Rectal smooth muscle tissue (tissue), 1 donor: ENCODE measurements around the gene FCHSD2.

Experiments
- H3K27ac ChIP-seq: one replicate; pipeline ENCODE4 v1.7.0; 2013; ENCODE audit warnings: low read depth, low read length, inconsistent platforms
- H3K27me3 ChIP-seq: one replicate; pipeline ENCODE4 v1.7.0; 2013; ENCODE audit warnings: low read length; ENCODE audit not compliant: control insufficient read depth, insufficient read depth
- H3K36me3 ChIP-seq: one replicate; pipeline ENCODE4 v1.7.0; 2013; ENCODE audit warnings: low read length; ENCODE audit not compliant: control insufficient read depth, insufficient read depth
- H3K4me1 ChIP-seq: one replicate; pipeline ENCODE4 v1.7.0; 2013; ENCODE audit warnings: low read length; ENCODE audit not compliant: control insufficient read depth, insufficient read depth
- H3K4me3 ChIP-seq: one replicate; pipeline ENCODE4 v1.7.0; 2013; ENCODE audit warnings: low read length
- H3K9ac ChIP-seq: one replicate; pipeline ENCODE4 v1.7.0; 2013; ENCODE audit warnings: low read length

The FCHSD2 gene

GRCh38 chr11:73142128-73142377 lies at the start of gene FCHSD2:
Gene FCHSD2, minus strand, starts transcription at chr11:73142318. Its CDS starts 441 bp downstream, at chr11:73141877.
- Histone ChIP-seq H3K4me3 (peak within 1 kb of the TSS; percentile 93), H3K9ac (peak within 1 kb of the TSS; percentile 81), H3K36me3 (no peaks in the 10 kb centered on the region), H3K27ac (peak within 1 kb of the TSS; percentile 97), H3K27me3 (no peaks in the 10 kb centered on the region), H3K4me1 (peaks cover 6% of the 10 kb centered on the region)

- H3K9ac ChIP-seq = no peak overlapping the region
- H3K27ac ChIP-seq = no peak overlapping the region
- no peaks in the 10 kb centered on the region for H3K4me1 ChIP-seq
Observed at GRCh38 chr11:73191151-73191550, 49.0 kb upstream of the FCHSD2 start.

DNA sequence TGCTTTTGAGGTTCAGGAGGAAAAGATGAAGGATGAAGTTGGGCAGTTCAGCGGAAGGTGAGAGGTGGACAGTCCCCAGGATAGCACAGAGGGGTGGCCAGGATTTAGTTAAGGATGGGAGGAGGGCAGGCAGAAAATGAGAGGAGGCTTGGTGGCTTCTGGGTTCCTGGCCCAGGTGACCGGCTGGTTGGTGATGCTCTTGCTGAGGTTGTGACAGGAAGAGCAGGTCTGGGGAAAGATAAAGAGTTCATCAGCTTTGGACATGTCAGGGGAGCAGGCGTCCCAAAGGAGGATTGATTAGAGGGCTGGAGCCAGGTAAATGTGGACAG lies 48.4 kb upstream of the FCHSD2 start:
- no peak overlapping the region for H3K9ac ChIP-seq
- no peaks in the 10 kb centered on the region for H3K36me3 ChIP-seq
- no peak overlapping the region for H3K4me3 ChIP-seq
- no peaks in the 10 kb centered on the region for H3K4me1 ChIP-seq
- H3K27ac ChIP-seq = no peak overlapping the region
- H3K27me3 ChIP-seq = no peaks in the 10 kb centered on the region

More at GRCh38 chr11:73191151-73191550, 49.0 kb upstream of the FCHSD2 start:
- Histone ChIP-seq H3K36me3 (no peaks in the 10 kb centered on the region), H3K27me3 (no peaks in the 10 kb centered on the region), H3K4me3 (no peak overlapping the region)

DNA sequence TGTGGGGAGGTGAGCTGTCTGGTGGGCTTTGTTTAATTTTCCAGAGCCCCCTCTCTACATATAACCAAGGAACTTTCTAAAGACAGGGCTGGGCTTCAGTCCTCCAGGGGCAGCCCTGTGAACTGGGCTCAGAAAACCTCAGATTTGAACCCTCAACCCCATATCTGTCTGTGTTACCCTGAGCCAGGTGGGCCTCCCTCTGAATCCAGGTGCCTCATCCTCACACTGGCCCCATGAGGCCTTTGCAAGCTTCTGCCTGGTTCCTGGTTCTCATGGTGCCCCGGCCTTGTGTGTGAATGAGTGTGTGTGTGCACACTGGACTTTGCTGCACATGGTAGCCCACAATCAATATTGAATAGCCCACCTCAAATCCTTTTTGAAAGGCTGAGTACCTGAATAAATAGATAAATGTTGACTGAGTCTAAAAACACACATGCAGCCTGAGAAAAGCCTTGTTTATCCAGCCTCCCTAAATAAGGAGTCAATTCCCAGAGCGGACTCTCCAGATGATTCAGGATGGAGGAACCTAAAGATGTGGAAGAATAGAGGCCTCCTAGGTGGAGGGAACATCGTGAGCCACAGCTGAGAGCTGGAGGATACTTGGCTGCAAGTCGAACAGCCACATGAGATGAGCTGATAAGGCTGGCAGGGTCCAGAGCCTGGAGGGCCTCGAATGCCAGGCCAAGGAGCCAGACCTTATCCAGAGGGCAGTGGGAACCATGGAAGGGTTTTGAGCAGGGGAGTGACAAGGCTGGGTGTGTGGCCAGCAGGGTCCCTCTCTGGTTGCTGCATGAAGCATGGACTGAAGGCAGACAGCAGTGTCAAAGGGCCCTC lies 47.8 kb upstream of the FCHSD2 start:
- H3K9ac ChIP-seq = no peak overlapping the region
- H3K4me3 ChIP-seq = no peak overlapping the region
- H3K27me3 ChIP-seq = no peaks in the 10 kb centered on the region
- H3K36me3 ChIP-seq = no peaks in the 10 kb centered on the region
- H3K27ac ChIP-seq = no peak overlapping the region
- no peaks in the 10 kb centered on the region for H3K4me1 ChIP-seq

- Histone ChIP-seq H3K9ac (no peak overlapping the region), H3K27ac (no peak overlapping the region), H3K36me3 (no peaks in the 10 kb centered on the region), H3K4me3 (no peak overlapping the region), H3K27me3 (no peaks in the 10 kb centered on the region), H3K4me1 (no peaks in the 10 kb centered on the region)
Observed at GRCh38 chr11:73189315-73189714, 47.2 kb upstream of the FCHSD2 start.

GRCh38 chr11:73188301-73188700 lies 46.2 kb upstream of the FCHSD2 start:
- no peak overlapping the region for H3K27ac ChIP-seq
- H3K4me1 ChIP-seq = no peaks in the 10 kb centered on the region
- no peak overlapping the region for H3K4me3 ChIP-seq
- H3K36me3 ChIP-seq = no peaks in the 10 kb centered on the region
- no peak overlapping the region for H3K9ac ChIP-seq
- no peaks in the 10 kb centered on the region for H3K27me3 ChIP-seq

DNA sequence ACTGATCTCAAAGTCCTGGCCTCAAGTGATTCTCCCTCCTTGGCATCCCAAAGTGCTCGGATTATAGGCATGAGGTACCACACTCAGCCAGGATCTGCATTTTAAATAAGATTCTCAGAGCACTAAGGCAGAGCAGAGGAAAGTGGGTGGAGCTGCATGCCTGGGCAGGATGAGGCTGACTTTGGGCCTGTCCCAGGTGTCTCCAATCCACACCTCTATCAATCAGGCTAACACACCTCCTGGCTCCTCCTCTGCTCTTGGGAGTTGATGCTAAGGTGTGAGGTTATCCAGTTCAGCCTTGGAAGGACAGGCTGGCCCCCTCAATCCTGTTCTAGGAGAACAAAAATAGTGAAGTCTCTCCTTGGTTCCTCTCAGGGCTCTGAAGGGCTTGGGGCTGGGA lies 45.7 kb upstream of the FCHSD2 start:
- no peak overlapping the region for H3K9ac ChIP-seq
- H3K4me3 ChIP-seq = no peak overlapping the region
- H3K27ac ChIP-seq = no peak overlapping the region
- no peaks in the 10 kb centered on the region for H3K27me3 ChIP-seq
- no peaks in the 10 kb centered on the region for H3K36me3 ChIP-seq
- H3K4me1 ChIP-seq = no peaks in the 10 kb centered on the region

DNA sequence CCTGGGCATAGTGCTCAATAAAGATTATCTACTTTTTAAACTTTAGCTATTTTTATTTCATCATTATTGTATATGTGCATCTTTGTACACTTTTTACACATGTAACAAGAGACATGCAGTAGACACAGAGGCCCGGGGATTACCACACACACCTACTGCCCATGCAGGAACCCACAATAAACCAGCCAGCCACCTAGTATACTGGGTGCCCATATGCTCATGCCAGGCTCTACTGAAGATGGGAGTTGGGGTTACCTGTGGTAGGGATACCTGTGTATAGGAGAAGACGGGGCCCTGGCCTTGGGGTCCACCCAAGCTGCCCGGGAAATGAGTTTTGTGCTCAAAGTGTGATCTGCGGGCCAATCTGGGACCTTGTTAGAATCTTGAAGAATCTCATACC lies 44.8 kb upstream of the FCHSD2 start:
- Histone ChIP-seq H3K4me3 (no peak overlapping the region), H3K4me1 (no peaks in the 10 kb centered on the region), H3K9ac (no peak overlapping the region), H3K27me3 (no peaks in the 10 kb centered on the region), H3K36me3 (no peaks in the 10 kb centered on the region), H3K27ac (no peak overlapping the region)

- Histone ChIP-seq H3K36me3 (no peaks in the 10 kb centered on the region), H3K4me3 (no peak overlapping the region), H3K27me3 (no peaks in the 10 kb centered on the region), H3K4me1 (no peaks in the 10 kb centered on the region), H3K9ac (no peak overlapping the region), H3K27ac (no peak overlapping the region)
Observed at GRCh38 chr11:73186294-73186850, 44.3 kb upstream of the FCHSD2 start.

- Histone ChIP-seq H3K4me3 (no peak overlapping the region), H3K27me3 (no peaks in the 10 kb centered on the region), H3K4me1 (no peaks in the 10 kb centered on the region), H3K27ac (no peak overlapping the region), H3K9ac (no peak overlapping the region), H3K36me3 (no peaks in the 10 kb centered on the region)
Observed at GRCh38 chr11:73185680-73186293, 43.7 kb upstream of the FCHSD2 start.

DNA sequence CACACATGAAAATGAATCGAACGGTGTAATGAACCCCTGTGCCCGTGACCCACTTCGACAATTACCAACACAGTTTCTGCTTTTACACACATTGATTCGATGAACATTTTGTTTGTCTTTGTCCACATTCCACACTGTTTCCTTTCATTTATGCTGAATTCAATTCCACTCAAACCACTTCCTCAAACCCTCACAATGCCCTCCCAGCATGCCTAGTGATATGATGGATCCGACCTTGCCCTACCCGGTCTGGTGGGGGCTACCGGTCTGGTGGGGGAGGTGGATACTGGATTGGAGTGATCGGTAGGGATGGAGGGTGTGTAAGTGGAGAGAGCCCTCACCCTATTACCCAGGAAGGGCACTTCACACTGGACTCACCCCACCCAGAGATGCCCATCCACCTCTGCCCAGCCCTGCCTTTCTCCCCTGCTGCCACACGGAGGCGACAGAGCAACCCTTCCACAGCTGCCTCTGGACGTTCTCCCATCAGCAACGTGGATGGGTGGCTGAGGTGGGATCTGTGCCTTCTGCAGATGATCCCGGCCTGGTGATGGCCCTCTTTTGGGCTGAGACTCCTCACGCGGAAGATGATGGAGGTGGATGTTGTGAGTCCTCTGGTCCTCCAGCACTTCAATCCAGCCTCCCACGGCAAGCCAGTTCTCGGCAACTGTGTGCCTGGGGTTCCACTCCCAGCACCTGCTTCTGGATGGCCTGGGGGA lies 43.0 kb upstream of the FCHSD2 start:
- H3K9ac ChIP-seq = peak overlapping the region; percentile 10
- H3K36me3 ChIP-seq = no peaks in the 10 kb centered on the region
- H3K27me3 ChIP-seq = no peaks in the 10 kb centered on the region
- peak overlapping the region; percentile 4 for H3K4me3 ChIP-seq
- no peaks in the 10 kb centered on the region for H3K4me1 ChIP-seq
- no peak overlapping the region for H3K27ac ChIP-seq

DNA sequence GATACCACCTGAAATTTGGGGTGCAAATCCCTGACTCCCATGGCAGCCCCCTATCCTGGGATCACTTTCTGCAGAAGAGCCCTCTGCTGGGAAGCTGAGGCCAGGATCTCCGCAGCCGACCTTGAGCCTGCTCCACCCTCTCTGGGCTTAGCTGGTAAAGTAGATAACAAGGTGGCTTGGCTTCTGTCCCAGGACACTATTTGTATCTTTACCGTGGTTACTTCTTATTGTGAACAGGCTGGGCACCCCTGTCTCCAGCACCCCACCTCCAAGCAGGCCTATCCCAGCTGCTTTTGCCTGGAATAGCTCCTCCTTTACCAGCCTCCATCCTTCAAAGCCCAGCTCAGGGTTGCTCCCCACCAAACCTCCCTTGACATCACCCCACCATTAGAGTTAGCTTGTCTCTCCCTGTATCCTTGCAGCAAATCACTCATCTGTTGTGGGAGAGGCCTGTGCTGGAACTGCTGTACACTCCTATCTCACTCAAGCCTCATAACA lies 40.8 kb upstream of the FCHSD2 start:
- peaks cover 4% of the 10 kb centered on the region for H3K4me1 ChIP-seq
- H3K9ac ChIP-seq = no peak overlapping the region
- no peak overlapping the region for H3K27ac ChIP-seq

More for the DNA sequence above, 40.8 kb upstream of the FCHSD2 start:
- Histone ChIP-seq H3K27me3 (no peaks in the 10 kb centered on the region), H3K36me3 (no peaks in the 10 kb centered on the region), H3K4me3 (no peak overlapping the region)
